Stimulated activated naive CD8-positive, alpha-beta T cell treated with anti-CD3 and anti-CD28 coated beads, Interleukin-15, Interleukin-2, amounts not matched to agents 100 ng/mL and 50 ng/mL, for 24 hours (primary cell): ENCODE measurements around the gene TACSTD2.
"Not testable (repeated sequence)": the region's sequence is repeated elsewhere in the genome, so short reads cannot be mapped to it uniquely, and the experiment has no call there.

Experiments used
- H3K27ac Mint-ChIP-seq: one replicate; pipeline ENCODE4 v1.8.0; 2021; ENCODE audit warnings: mild to moderate bottlenecking, mixed read lengths
- H3K27me3 Mint-ChIP-seq: one replicate; pipeline ENCODE4 v1.8.0; 2021; ENCODE audit warnings: mixed read lengths
- H3K36me3 Mint-ChIP-seq: one replicate; pipeline ENCODE4 v1.8.0; 2021; ENCODE audit warnings: low read depth, mixed read lengths
- H3K4me1 Mint-ChIP-seq: one replicate; pipeline ENCODE4 v1.8.0; 2021; ENCODE audit warnings: low read depth, mixed read lengths
- H3K4me3 Mint-ChIP-seq: one replicate; pipeline ENCODE4 v1.8.0; 2021; ENCODE audit warnings: mild to moderate bottlenecking, mixed read lengths
- H3K9me3 Mint-ChIP-seq: one replicate; pipeline ENCODE4 v1.8.0; 2021; ENCODE audit warnings: mixed read lengths

The TACSTD2 gene

GRCh38 chr1:58576727-58577653 lies at the start of gene TACSTD2:
Gene TACSTD2 (minus strand): TSS chr1:58577252. CDS start chr1:58577156, 96 bp downstream.
- Mint-ChIP-seq H3K27ac (peak within 1 kb of the TSS; percentile 45), H3K9me3 (no peaks in the 10 kb centered on the region), H3K4me1 (peaks cover 40% of the 10 kb centered on the region), H3K4me3 (peak within 1 kb of the TSS; percentile 77), H3K27me3 (peaks cover 70% of the 10 kb centered on the region), H3K36me3 (no peaks in the 10 kb centered on the region)

GRCh38 chr1:58626293-58626692 lies 49.2 kb upstream of the TACSTD2 start:
- no peak overlapping the region for H3K27ac Mint-ChIP-seq
- no peak overlapping the region for H3K4me3 Mint-ChIP-seq
- no peaks in the 10 kb centered on the region for H3K9me3 Mint-ChIP-seq
- H3K36me3 Mint-ChIP-seq: no peaks in the 10 kb centered on the region
- H3K4me1 Mint-ChIP-seq: no peaks in the 10 kb centered on the region
- no peaks in the 10 kb centered on the region for H3K27me3 Mint-ChIP-seq

- not testable (repeated sequence) for H3K36me3 Mint-ChIP-seq, H3K4me1 Mint-ChIP-seq, H3K27me3 Mint-ChIP-seq, H3K4me3 Mint-ChIP-seq, H3K27ac Mint-ChIP-seq, H3K9me3 Mint-ChIP-seq
Observed at GRCh38 chr1:58623259-58623658, 46.2 kb upstream of the TACSTD2 start.

- Mint-ChIP-seq H3K4me3 (no peak overlapping the region), H3K9me3 (no peaks in the 10 kb centered on the region), H3K36me3 (no peaks in the 10 kb centered on the region), H3K27ac (no peak overlapping the region), H3K4me1 (no peaks in the 10 kb centered on the region), H3K27me3 (peaks cover 4% of the 10 kb centered on the region)
Observed at GRCh38 chr1:58622571-58622970, 45.5 kb upstream of the TACSTD2 start.

GRCh38 chr1:58621391-58621790 lies 44.3 kb upstream of the TACSTD2 start:
- H3K4me3 Mint-ChIP-seq: no peak overlapping the region
- peaks cover 9% of the 10 kb centered on the region for H3K27me3 Mint-ChIP-seq
- H3K27ac Mint-ChIP-seq: no peak overlapping the region
- no peaks in the 10 kb centered on the region for H3K9me3 Mint-ChIP-seq
- no peaks in the 10 kb centered on the region for H3K4me1 Mint-ChIP-seq
- H3K36me3 Mint-ChIP-seq: no peaks in the 10 kb centered on the region

- no peaks in the 10 kb centered on the region for H3K9me3 Mint-ChIP-seq
- H3K27me3 Mint-ChIP-seq: peaks cover 9% of the 10 kb centered on the region
- no peak overlapping the region for H3K4me3 Mint-ChIP-seq
- H3K27ac Mint-ChIP-seq: no peak overlapping the region
- H3K4me1 Mint-ChIP-seq: no peaks in the 10 kb centered on the region
- H3K36me3 Mint-ChIP-seq: no peaks in the 10 kb centered on the region
Observed at GRCh38 chr1:58620926-58621325, 43.9 kb upstream of the TACSTD2 start.

GRCh38 chr1:58620259-58620658 lies 43.2 kb upstream of the TACSTD2 start:
- Mint-ChIP-seq H3K4me1 (no peaks in the 10 kb centered on the region), H3K36me3 (no peaks in the 10 kb centered on the region), H3K27me3 (peaks cover 9% of the 10 kb centered on the region), H3K4me3 (no peak overlapping the region), H3K27ac (no peak overlapping the region), H3K9me3 (no peaks in the 10 kb centered on the region)

GRCh38 chr1:58619286-58620054 lies 42.4 kb upstream of the TACSTD2 start:
- peaks cover 11% of the 10 kb centered on the region for H3K27me3 Mint-ChIP-seq
- H3K4me1 Mint-ChIP-seq: no peaks in the 10 kb centered on the region
- no peak overlapping the region for H3K4me3 Mint-ChIP-seq
- H3K27ac Mint-ChIP-seq: no peak overlapping the region
- H3K36me3 Mint-ChIP-seq: no peaks in the 10 kb centered on the region
- H3K9me3 Mint-ChIP-seq: no peaks in the 10 kb centered on the region

GRCh38 chr1:58618303-58618702 lies 41.3 kb upstream of the TACSTD2 start:
- Mint-ChIP-seq H3K4me1 (no peaks in the 10 kb centered on the region), H3K36me3 (no peaks in the 10 kb centered on the region), H3K27ac (no peak overlapping the region), H3K4me3 (no peak overlapping the region), H3K27me3 (peaks cover 15% of the 10 kb centered on the region), H3K9me3 (no peaks in the 10 kb centered on the region)

GRCh38 chr1:58611861-58612385 lies 34.9 kb upstream of the TACSTD2 start:
- Mint-ChIP-seq H3K27me3 (peaks cover 47% of the 10 kb centered on the region), H3K9me3 (peaks cover 4% of the 10 kb centered on the region), H3K36me3 (no peaks in the 10 kb centered on the region)

GRCh38 chr1:58608945-58609344 lies 31.9 kb upstream of the TACSTD2 start:
- peaks cover 58% of the 10 kb centered on the region for H3K27me3 Mint-ChIP-seq
- H3K4me1 Mint-ChIP-seq: no peaks in the 10 kb centered on the region
- H3K36me3 Mint-ChIP-seq: no peaks in the 10 kb centered on the region
- H3K27ac Mint-ChIP-seq: no peak overlapping the region
- H3K4me3 Mint-ChIP-seq: no peak overlapping the region
- peaks cover 28% of the 10 kb centered on the region for H3K9me3 Mint-ChIP-seq

More at GRCh38 chr1:58611861-58612385, 34.9 kb upstream of the TACSTD2 start:
- Mint-ChIP-seq H3K27ac (no peak overlapping the region), H3K4me1 (no peaks in the 10 kb centered on the region), H3K4me3 (no peak overlapping the region)

- Mint-ChIP-seq H3K36me3 (no peaks in the 10 kb centered on the region), H3K27ac (no peak overlapping the region), H3K4me1 (no peaks in the 10 kb centered on the region), H3K27me3 (peaks cover 61% of the 10 kb centered on the region), H3K4me3 (no peak overlapping the region), H3K9me3 (peaks cover 32% of the 10 kb centered on the region)
Observed at GRCh38 chr1:58608297-58608696, 31.2 kb upstream of the TACSTD2 start.

GRCh38 chr1:58607391-58607790 lies 30.3 kb upstream of the TACSTD2 start:
- Mint-ChIP-seq H3K4me1 (no peaks in the 10 kb centered on the region), H3K9me3 (peaks cover 32% of the 10 kb centered on the region), H3K4me3 (no peak overlapping the region), H3K27ac (no peak overlapping the region), H3K27me3 (peaks cover 67% of the 10 kb centered on the region), H3K36me3 (no peaks in the 10 kb centered on the region)

- not testable (repeated sequence) for H3K36me3 Mint-ChIP-seq, H3K4me1 Mint-ChIP-seq, H3K4me3 Mint-ChIP-seq, H3K27ac Mint-ChIP-seq
- Mint-ChIP-seq H3K9me3 (peaks cover 34% of the 10 kb centered on the region), H3K27me3 (peaks cover 68% of the 10 kb centered on the region)
Observed at GRCh38 chr1:58601921-58602320, 24.9 kb upstream of the TACSTD2 start.

GRCh38 chr1:58597996-58598395 lies 20.9 kb upstream of the TACSTD2 start:
- Mint-ChIP-seq H3K36me3 (no peaks in the 10 kb centered on the region), H3K27ac (no peak overlapping the region), H3K9me3 (peaks cover 7% of the 10 kb centered on the region), H3K27me3 (peaks cover 56% of the 10 kb centered on the region), H3K4me3 (no peak overlapping the region), H3K4me1 (no peaks in the 10 kb centered on the region)
